H1 (cell line): ENCODE data around the gene AURKAIP1. TPM values are rescaled to one million over a fixed set of nuclear protein-coding genes. Genes with fewer than 3 reads are reported as not detected.

Experiments used
- CTCF ChIA-PET: fragments of 300-600 bp; sonication (Branson Sonifier 250); formaldehyde crosslinking; loops from one replicate; lab custom pipeline; 2021; ENCODE audit not compliant: partially characterized antibody; lab: Charles Lee
- POLR2A ChIA-PET: fragments of 300-600 bp; sonication (Branson Sonifier 250); formaldehyde crosslinking; loops from one replicate; lab custom pipeline; 2021; ENCODE audit warnings: inconsistent platforms; ENCODE audit not compliant: partially characterized antibody; lab: Charles Lee
- DNase-seq, 2 experiments: peaks; one replicate each; pipeline versions ENCODE4 v3.0.0 to v3.0.0-alpha.2; 2010 to 2022; ENCODE audit warnings: low spot score in 2 of 2, low read depth in 1 of 2, mixed read lengths in 1 of 2
- FAIRE-seq: peaks from 2 replicates; lab custom pipeline; 2011; peaks lifted over from hg19 to GRCh38; lab: Jason Lieb, UNC
- H2AFZ ChIP-seq: 2 replicates; pipeline ENCODE4 v1.8.1; 2012; ENCODE audit warnings: low read length, inconsistent platforms
- H2AK5ac ChIP-seq: 2 replicates; pipeline ENCODE4 v1.6.1; 2013; ENCODE audit warnings: low read depth, low read length
- H2BK120ac ChIP-seq: replicated peaks from 2 replicates; pipeline ENCODE3; 2013; ENCODE audit warnings: low read depth, low read length, inconsistent platforms
- H2BK12ac ChIP-seq: 2 replicates; pipeline ENCODE4 v1.6.1; 2013; ENCODE audit warnings: low read depth, low read length
- H2BK15ac ChIP-seq: 2 replicates; pipeline ENCODE4 v1.6.1; 2013; ENCODE audit warnings: low read length
- H2BK20ac ChIP-seq: 2 replicates; pipeline ENCODE4 v1.6.1; 2013; ENCODE audit warnings: low read length
- H2BK5ac ChIP-seq: 2 replicates; pipeline ENCODE4 v1.6.1; 2013; ENCODE audit warnings: low read depth, low read length
- H3K14ac ChIP-seq: 2 replicates; pipeline ENCODE4 v1.6.1; 2013; ENCODE audit warnings: inconsistent platforms; ENCODE audit not compliant: insufficient read length
- H3K18ac ChIP-seq: 2 replicates; pipeline ENCODE4 v1.6.1; 2013; ENCODE audit warnings: low read length; ENCODE audit errors: extremely low read depth
- H3K23ac ChIP-seq: 2 replicates; pipeline ENCODE4 v1.6.1; 2013; ENCODE audit warnings: inconsistent platforms; ENCODE audit not compliant: insufficient read length
- H3K23me2 ChIP-seq: 2 replicates; pipeline ENCODE4 v1.6.1; 2013; ENCODE audit warnings: low read depth, low read length
- H3K27ac ChIP-seq: 2 replicates; pipeline ENCODE4 v1.6.1; 2011; ENCODE audit warnings: low read depth, low read length, inconsistent platforms
- H3K27me3 ChIP-seq, 4 experiments: replicated peaks in 1 of 4; 1 replicate in 1 of 4; 2 replicates in 3 of 4; pipeline versions ENCODE4 v1.6.1 to v1.8.1; 2011 to 2013; ENCODE audit warnings: low read length in 3 of 4, mild to moderate bottlenecking in 3 of 4, inconsistent platforms in 2 of 4, mixed read lengths in 2 of 4, moderate library complexity in 1 of 4; ENCODE audit not compliant: control insufficient read depth in 3 of 4, insufficient read depth in 3 of 4; ENCODE audit errors: extremely low read depth in 1 of 4
- H3K36me3 ChIP-seq, 4 experiments: 2 replicates each; pipeline versions ENCODE4 v1.6.1 to v1.8.1; 2011 to 2013; ENCODE audit warnings: mild to moderate bottlenecking in 4 of 4, low read length in 3 of 4, moderate library complexity in 2 of 4, control low read depth in 1 of 4, inconsistent platforms in 1 of 4; ENCODE audit not compliant: insufficient read depth in 4 of 4, control insufficient read depth in 2 of 4
- H3K4ac ChIP-seq: replicated peaks from 2 replicates; pipeline ENCODE3; 2013; ENCODE audit warnings: low read length, low read depth, mixed read lengths, inconsistent platforms; ENCODE audit not compliant: insufficient read length
- H3K4me1 ChIP-seq, 4 experiments: replicated peaks in 1 of 4; 1 replicate in 1 of 4; 2 replicates in 3 of 4; pipeline versions ENCODE4 v1.6.1 to v1.8.1; 2011 to 2013; ENCODE audit warnings: low read length in 3 of 4, inconsistent platforms in 2 of 4, mixed read lengths in 1 of 4; ENCODE audit not compliant: insufficient read depth in 4 of 4, control insufficient read depth in 3 of 4
- H3K4me2 ChIP-seq, 2 experiments: 2 replicates each; pipeline versions ENCODE4 v1.6.1 to v1.8.1; 2011 to 2013; ENCODE audit warnings: low read depth in 2 of 2, low read length in 2 of 2, control low read depth in 1 of 2, inconsistent platforms in 1 of 2, mild to moderate bottlenecking in 1 of 2; ENCODE audit not compliant: insufficient read depth in 1 of 2
- H3K4me3 ChIP-seq, 4 experiments: fragments of 200-600, 300-600 bp in 1 of 4; sonication (generic), shearing (Covaris generic), sonication (Bioruptor Twin) in 1 of 4; 2 replicates each; pipeline versions ENCODE4 v1.5.1 to v1.8.1; 2011 to 2016; ENCODE audit warnings: low read length in 4 of 4, low read depth in 3 of 4, control low read depth in 2 of 4, inconsistent platforms in 2 of 4, mild to moderate bottlenecking in 2 of 4, mixed read lengths in 1 of 4, moderate library complexity in 1 of 4; ENCODE audit not compliant: insufficient read depth in 2 of 4; ENCODE audit errors: extremely low read depth in 1 of 4
- H3K56ac ChIP-seq: replicated peaks from 2 replicates; pipeline ENCODE3; 2013; ENCODE audit warnings: low read depth, mild to moderate bottlenecking, mixed read lengths, low read length, inconsistent platforms; ENCODE audit not compliant: insufficient read length
- H3K79me1 ChIP-seq: 2 replicates; pipeline ENCODE4 v1.6.1; 2013; ENCODE audit warnings: low read depth, low read length, control low read depth
- H3K79me2 ChIP-seq, 2 experiments: 2 replicates each; pipeline versions ENCODE4 v1.6.1 to v1.8.1; 2012 to 2013; ENCODE audit warnings: low read length in 2 of 2, mild to moderate bottlenecking in 2 of 2, inconsistent platforms in 1 of 2; ENCODE audit not compliant: insufficient read depth in 2 of 2, control insufficient read depth in 1 of 2
- H3K9ac ChIP-seq, 4 experiments: replicated peaks in 1 of 4; 1 replicate in 1 of 4; 2 replicates in 3 of 4; pipeline versions ENCODE4 v1.6.1 to v1.8.1; 2011 to 2013; ENCODE audit warnings: low read depth in 3 of 4, low read length in 3 of 4, control low read depth in 2 of 4, mild to moderate bottlenecking in 2 of 4, moderate library complexity in 2 of 4, inconsistent platforms in 1 of 4; ENCODE audit errors: extremely low read depth in 1 of 4
- H3K9me3 ChIP-seq, 2 experiments: 2 replicates each; pipeline versions ENCODE4 v1.6.1 to v1.8.1; 2012 to 2013; ENCODE audit warnings: mild to moderate bottlenecking in 2 of 2, moderate library complexity in 2 of 2, control low read depth in 1 of 2, inconsistent platforms in 1 of 2, low read depth in 1 of 2, low read length in 1 of 2, mixed read lengths in 1 of 2; ENCODE audit not compliant: insufficient read depth in 2 of 2
- H4K20me1 ChIP-seq, 2 experiments: replicated peaks in 1 of 2; 2 replicates each; pipeline versions ENCODE3 to v1.8.1; 2011 to 2013; ENCODE audit warnings: inconsistent platforms in 2 of 2, low read length in 2 of 2, mild to moderate bottlenecking in 1 of 2; ENCODE audit not compliant: insufficient read depth in 2 of 2, control insufficient read depth in 1 of 2
- H4K5ac ChIP-seq: 2 replicates; pipeline ENCODE4 v1.6.1; 2013; ENCODE audit warnings: low read length, low read depth, mixed read lengths, inconsistent platforms; ENCODE audit not compliant: insufficient read length
- H4K8ac ChIP-seq: 2 replicates; pipeline ENCODE4 v1.8.0; 2013; ENCODE audit warnings: mild to moderate bottlenecking, moderate library complexity, low read length, inconsistent platforms; ENCODE audit not compliant: insufficient read depth; ENCODE audit errors: extremely low read depth
- H4K91ac ChIP-seq: replicated peaks from 2 replicates; pipeline ENCODE3; 2013; ENCODE audit warnings: low read length, mixed read lengths, inconsistent platforms; ENCODE audit not compliant: insufficient read length
- CHD1 ChIP-seq: IDR thresholded peaks from 2 replicates; pipeline ENCODE4 v1.6.1; 2012; ENCODE audit warnings: low read depth, low read length, improper control_type of control experiment
- CHD2 ChIP-seq: IDR thresholded peaks from 2 replicates; pipeline ENCODE4 v1.6.1; 2012; ENCODE audit warnings: low read length, improper control_type of control experiment
- KDM1A ChIP-seq: fragments of 200-600, 300-600 bp; sonication (generic); IDR thresholded peaks from 2 replicates; pipeline ENCODE4 v1.7.1; 2016; ENCODE audit warnings: mild to moderate bottlenecking, low read length, borderline replicate concordance
- KDM5A ChIP-seq: fragments of 200-600 bp; IDR thresholded peaks from 2 replicates; pipeline ENCODE4 v1.7.1; 2012; ENCODE audit warnings: mild to moderate bottlenecking, low read length, inconsistent platforms, mixed read lengths
- POLR2A ChIP-seq, 2 experiments: IDR thresholded peaks; 1 replicate in 1 of 2; 2 replicates in 1 of 2; pipeline ENCODE4 v1.6.1; 2011; ENCODE audit warnings: low read depth in 2 of 2, low read length in 2 of 2, mild to moderate bottlenecking in 2 of 2; ENCODE audit errors: control extremely low read depth in 1 of 2
- RAD21 ChIP-seq, 2 experiments: IDR thresholded peaks in 1 of 2; conservative IDR thresholded peaks in 1 of 2; 2 replicates each; pipeline ENCODE4 v1.6.1; 2011; ENCODE audit warnings: low read depth in 2 of 2, low read length in 2 of 2, improper control_type of control experiment in 1 of 2, inconsistent platforms in 1 of 2, mild to moderate bottlenecking in 1 of 2, moderate library complexity in 1 of 2
- TCF12 ChIP-seq: IDR thresholded peaks from 2 replicates; pipeline ENCODE4 v1.6.1; 2011; ENCODE audit warnings: low read depth, mild to moderate bottlenecking, low read length
- ZNF274 ChIP-seq: IDR thresholded peaks from 2 replicates; pipeline ENCODE4 v1.7.0; 2012; ENCODE audit warnings: low read length, borderline replicate concordance; ENCODE audit errors: extremely low read depth
- WGBS, 2 experiments: shearing (Covaris generic) in 1 of 2; methylation state at CpG; one replicate each; pipeline versions ENCODE4 v1.1.6 to v1.1.7; 2013 to 2015; ENCODE audit warnings: low lambda C conversion rate in 2 of 2, mixed read lengths in 2 of 2, inconsistent platforms in 1 of 2, low coverage in 1 of 2, missing lambda C conversion rate in 1 of 2; ENCODE audit not compliant: insufficient replicate concordance in 2 of 2, insufficient coverage in 1 of 2, insufficient read length in 1 of 2; ENCODE audit errors: extremely low coverage in 1 of 2, missing lambda C conversion rate in 1 of 2; 5-methylcytosine and 5-hydroxymethylcytosine counted together
- polyA plus RNA-seq, 7 experiments: library from polyadenylated mRNA; depleted of rRNA in 3 of 7; stranded (reverse) in 5 of 7; unstranded in 2 of 7; fragments of >200 nt in 5 of 7; fragments of 200-250 nt in 2 of 7; gene quantifications; 1 replicate in 5 of 7; 2 replicates in 1 of 7; 4 replicates in 1 of 7; pipeline versions ENCODE4 v1.2.1 to v1.2.3, GENCODE V29; 2011 to 2013; ENCODE audit warnings: missing spikeins in 2 of 7, mixed read lengths in 2 of 7
- total RNA-seq: library from RNA; stranded (reverse); fragmentation: NEBNext Ultra II Directional; extraction: Animal tissue kit (Norgen Biotek cat#: 25700); gene quantifications from 2 replicates; pipeline ENCODE4 v1.2.1, GENCODE V29; 2021

Gene AURKAIP1
- total and polyA plus RNA-seq, 2 of the 8 experiments (the other 6 are each of a cell fraction or from before 2014, with no cell fraction given) = 87.8 to 194 TPM

DNA sequence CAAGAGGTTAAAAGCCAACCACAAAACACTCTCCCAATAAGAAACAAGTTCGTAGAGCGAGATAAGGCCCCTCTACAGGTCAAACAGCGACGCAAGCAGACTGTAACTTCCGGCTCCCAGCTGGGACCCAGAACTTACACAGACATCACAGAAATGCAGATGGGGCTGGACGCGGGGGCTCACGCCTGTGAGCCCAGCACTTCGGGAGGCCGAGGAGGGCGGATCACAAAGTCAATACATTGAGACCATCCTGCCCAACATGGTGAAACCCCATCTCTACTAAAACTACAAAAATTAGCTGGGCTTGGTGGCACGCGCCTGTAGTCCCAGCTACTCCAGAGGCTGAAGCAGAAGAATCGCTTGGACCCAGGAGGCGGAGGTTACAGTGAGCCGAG lies 13.1 kb upstream of the AURKAIP1 start:
- Histone ChIP-seq H3K79me1 (peaks cover under 1% of the 10 kb centered on the region; the same call in 1 of the 2 replicates), H2AK5ac (no peak overlapping the region), H3K4me2 (no peak overlapping the region), H2BK20ac (no peak overlapping the region), H3K14ac (no peak overlapping the region), H3K56ac (no peak overlapping the region), H3K4me1 (no peaks in the 10 kb centered on the region; a peak in 2 of 7 replicates), H4K91ac (no peak overlapping the region), H3K9me3 (no peaks in the 10 kb centered on the region), H4K20me1 (peaks cover 6 to 13% of the 10 kb centered on the region in 2 experiments), H2BK120ac (no peak overlapping the region), H2AFZ (no peak overlapping the region), H3K4ac (no peak overlapping the region), H3K79me2 (peaks cover 0 to 5% of the 10 kb centered on the region in 2 experiments; a peak in 1 of 4 replicates), H4K5ac (no peak overlapping the region), H3K36me3 (peaks cover 52 to 78% (median 67%) of the 10 kb centered on the region in 4 experiments), H3K23me2 (no peaks in the 10 kb centered on the region), H2BK15ac (no peak overlapping the region), H3K9ac (no peak overlapping the region), H2BK5ac (no peak overlapping the region), H3K27me3 (no peaks in the 10 kb centered on the region), H4K8ac (0 out of 2 replicates have a peak overlapping the region, but pooled peaks have one; percentile 35), H3K18ac (no peak overlapping the region), H3K4me3 (no peak overlapping the region), H3K27ac (no peak overlapping the region), H2BK12ac (no peak overlapping the region), H3K23ac (no peak overlapping the region)
- WGBS, 2 experiments = 98% methylated on average over 16 of the region's 16 CpGs; no CpG with 5 or more reads in 1 of the 2 experiments
- TF ChIP-seq KDM5A = no peak
- TF ChIP-seq ZNF274 = no peak
- no peak for TF ChIP-seq RAD21 (IDR thresholded peaks at IDR 0.05 in 1 of 2, conservative IDR thresholded peaks at IDR 0.05 in 1 of 2; ENCODE audit: low read depth in 2 of 2, low read length in 2 of 2)
- no peak for TF ChIP-seq KDM1A
- no peak for TF ChIP-seq CHD1
- no peak for TF ChIP-seq TCF12
- no peak for TF ChIP-seq POLR2A (IDR thresholded peaks at IDR 0.05; ENCODE audit: control extremely low read depth in 1 of 2, low read depth in 2 of 2, low read length in 2 of 2)
- no peak for TF ChIP-seq CHD2
- CTCF ChIA-PET = interaction anchor here (1.0 to 1.7 kb wide), 3 partner anchors 10 to 116 kb away, joined by 3 to 4 read pairs (median 4); no protein-coding TSS in a partner anchor
- no peak for DNase-seq
- no peak for FAIRE-seq
- POLR2A ChIA-PET = interaction anchor here (1.0 to 33.4 kb wide), 4 partner anchors 4 to 111 kb away, joined by 3 to 719 read pairs (median 362); partner anchors contain the start of genes AURKAIP1, CCNL2 and MRPL20
